ENCODE results near the gene ZBTB44.
A peak's percentile ranks its signal among the peaks of the same experiment; 100 is the strongest.

The ZBTB44 gene

DNA sequence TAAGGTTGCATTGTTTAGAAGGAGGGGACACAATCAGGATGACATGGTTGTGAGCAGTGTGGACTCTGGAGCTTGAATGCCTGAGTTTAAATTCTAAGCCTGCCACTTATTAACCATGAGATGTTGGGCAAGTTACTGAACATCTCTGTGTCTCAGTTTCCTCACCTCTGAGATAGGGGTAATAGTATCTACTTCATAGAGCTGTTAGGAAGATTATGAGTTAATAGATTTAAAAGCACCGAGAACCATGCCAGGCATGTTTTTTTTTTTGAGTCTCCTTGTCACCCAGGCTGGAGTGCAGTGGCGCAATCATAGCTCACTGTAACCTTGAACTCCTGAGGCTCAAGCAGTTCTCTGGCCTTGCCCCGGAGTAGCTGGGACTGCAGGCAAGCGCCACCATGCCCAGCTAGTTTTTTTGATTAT, 121.9 kb downstream of the ZBTB44 start:
- DNase-seq, result no peak

DNA sequence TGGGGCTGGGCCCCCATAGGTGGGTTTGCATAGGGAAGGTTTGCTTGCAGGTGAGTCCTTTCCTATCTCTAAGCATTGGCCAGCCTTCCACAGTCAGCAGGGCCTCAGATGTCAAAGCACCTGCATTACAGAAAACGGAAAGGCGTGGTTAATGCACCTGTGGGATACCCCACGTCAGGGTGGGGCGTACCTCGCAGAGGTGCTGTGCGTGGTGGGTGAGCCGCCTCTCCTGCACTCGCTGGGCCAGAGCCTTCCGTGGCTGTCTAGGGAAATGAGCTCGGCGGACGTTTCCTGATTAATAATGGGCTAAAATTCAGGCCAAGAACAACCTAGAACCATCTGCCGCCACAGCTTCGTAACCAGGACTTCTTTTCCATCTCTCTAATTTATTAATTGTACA, 122.8 kb downstream of the ZBTB44 start:
- no peak for DNase-seq

DNA sequence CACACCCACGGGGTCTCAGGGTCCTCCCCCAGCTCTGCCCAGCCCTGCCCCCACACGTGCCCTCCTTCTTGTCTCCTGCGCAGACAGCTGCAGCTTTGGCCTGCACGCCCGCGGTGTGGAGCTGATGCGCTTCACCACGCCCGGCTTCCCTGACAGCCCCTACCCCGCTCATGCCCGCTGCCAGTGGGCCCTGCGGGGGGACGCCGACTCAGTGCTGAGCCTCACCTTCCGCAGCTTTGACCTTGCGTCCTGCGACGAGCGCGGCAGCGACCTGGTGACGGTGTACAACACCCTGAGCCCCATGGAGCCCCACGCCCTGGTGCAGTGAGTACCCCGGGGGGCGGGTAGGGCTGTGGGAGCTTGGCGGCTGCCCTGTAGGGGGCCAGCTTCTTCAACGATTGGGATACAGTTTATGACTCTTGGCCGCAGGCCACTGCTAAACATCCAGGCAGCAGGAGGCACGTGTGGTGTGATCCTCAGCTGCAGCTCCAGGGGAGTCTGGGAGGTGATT, 124.3 kb downstream of the ZBTB44 start:
- peak; percentile 99 for DNase-seq

DNA sequence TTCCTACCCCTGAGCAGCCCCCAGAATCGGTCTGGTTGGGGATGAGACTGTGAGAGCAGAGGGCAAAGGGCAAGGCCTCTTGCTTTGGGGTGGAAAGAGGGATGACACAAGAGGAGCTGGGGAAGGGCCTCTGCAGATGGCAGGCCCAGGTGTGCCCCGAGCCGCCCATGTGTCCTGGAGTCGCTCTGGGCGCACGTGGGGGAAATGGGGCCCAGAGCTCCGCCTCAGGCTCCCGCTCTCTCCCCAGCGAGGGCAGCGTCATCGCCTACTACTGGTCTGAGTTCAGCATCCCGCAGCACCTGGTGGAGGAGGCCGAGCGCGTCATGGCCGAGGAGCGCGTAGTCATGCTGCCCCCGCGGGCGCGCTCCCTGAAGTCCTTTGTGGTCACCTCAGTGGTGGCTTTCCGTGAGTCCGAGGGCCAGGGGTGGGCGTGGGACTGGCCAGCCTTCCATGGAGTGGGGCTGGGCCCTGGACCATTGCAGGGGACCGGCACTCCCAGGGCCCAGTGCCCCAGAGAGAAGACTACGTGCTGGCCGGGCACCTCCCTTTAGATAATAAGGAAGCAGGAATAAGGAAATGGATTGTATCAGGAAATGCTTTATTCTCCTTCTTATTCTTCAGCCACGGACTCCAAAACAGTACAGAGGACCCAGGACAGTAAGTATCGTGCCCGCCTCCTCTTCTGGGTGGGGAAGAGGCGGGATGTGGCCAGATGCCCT, 125.1 kb downstream of the ZBTB44 start:
- no peak for DNase-seq

DNA sequence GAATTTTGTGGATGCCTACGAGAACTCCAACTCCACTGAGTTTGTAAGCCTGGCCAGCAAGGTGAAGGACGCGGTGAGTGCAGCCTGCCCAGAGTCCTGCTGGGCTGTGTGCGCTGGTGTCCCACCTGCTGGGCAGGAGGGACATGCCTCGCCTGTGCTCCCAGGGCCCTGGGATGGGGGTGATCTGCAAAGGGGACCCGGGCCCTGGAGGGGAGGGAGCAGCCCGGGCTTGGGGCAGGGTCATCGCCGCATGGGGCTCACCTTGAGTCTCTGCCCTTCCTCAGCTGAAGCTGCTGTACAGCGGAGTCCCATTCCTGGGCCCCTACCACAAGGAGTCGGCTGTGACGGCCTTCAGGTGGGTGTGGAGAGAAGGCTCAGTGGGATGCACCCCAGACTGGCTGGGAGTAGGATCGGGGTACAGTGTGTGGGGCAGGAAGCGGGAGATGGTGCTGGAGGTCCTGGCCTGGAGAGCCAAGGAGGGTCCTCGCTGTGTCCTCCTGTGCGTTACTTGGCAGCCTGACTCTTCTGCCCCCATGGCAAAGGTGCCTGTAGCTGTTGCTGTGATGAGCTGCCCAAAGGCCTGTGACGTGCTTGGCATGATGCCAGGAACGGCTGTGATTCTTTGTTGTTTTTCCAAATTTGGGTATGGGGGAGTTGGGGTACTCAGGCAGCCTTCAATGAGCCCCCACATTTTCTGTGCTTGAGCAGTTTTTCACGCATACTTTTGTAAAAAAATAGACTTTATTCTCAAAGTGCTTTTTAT, 126.0 kb downstream of the ZBTB44 start:
- DNase-seq, result no peak

DNA sequence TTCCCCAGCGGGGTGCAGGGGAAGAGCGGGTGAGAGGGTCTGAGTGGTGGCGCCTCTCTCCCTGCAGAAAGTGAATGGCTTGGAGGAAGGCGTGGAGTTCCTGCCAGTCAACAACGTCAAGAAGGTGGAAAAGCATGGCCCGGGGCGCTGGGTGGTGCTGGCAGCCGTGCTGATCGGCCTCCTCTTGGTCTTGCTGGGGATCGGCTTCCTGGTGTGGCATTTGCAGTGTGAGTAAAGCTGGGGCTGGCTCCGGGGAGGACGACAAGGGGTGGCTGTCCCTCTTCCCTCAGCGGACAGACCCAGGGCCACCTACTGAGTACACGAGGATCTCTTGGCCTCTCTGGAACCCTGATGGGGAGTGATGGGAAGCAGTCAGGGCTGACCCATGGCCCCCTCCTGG, 126.7 kb downstream of the ZBTB44 start:
- no peak for DNase-seq

DNA sequence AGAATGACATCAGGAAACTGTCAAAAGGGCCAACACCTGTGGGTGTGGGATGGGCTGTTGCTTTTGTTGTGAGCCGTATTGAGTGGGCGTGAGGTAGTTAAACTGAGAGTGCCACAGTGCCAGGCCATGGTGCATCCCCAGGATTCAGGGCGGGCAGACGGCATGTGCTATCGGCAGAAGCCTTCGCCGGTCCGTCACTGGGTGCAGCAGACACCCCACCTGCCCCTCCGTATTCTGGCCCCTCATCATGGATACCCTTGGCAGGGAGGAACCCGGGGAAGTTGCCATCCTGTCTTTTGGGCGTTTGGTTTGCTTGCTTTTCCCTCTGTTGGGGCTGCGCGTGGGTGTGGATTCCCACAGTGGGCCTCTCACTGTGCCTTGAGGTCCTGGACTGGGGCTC, 127.6 kb downstream of the ZBTB44 start:
- DNase-seq, result no peak

DNA sequence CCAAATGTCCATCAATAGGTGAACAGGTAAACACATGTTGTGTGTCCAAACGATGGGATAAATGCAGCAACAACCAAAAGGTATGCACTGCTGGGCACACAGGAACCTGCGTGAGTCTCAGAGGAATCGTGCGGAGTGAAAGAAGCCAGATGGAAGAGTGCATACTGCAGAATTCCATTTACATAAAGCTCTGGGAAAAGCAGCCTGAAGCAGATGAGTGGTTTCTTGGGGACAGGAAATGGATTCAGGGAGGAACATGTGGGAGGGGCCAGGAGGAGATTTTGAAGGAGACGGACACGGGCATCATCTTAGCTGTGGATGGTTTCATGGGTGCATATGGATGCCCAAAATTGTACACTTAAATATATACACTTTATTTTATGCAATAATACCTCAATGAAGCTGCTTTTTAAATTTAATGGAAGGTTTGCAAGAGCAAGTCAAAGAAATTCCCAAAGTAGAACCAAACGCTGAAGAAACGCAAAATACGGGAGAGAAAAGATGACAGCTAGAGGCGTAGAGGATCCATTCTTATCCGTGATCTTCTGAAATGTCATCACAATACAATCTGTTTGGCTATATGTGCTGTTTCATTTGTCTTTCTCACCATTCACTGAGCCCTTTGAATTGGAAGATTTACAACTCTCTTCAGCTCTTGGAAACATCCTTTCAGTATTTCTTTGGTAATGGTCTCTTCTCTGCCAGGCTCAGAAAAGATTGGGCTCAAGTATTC, 130.7 kb downstream of the ZBTB44 start:
- no peak for DNase-seq

DNA sequence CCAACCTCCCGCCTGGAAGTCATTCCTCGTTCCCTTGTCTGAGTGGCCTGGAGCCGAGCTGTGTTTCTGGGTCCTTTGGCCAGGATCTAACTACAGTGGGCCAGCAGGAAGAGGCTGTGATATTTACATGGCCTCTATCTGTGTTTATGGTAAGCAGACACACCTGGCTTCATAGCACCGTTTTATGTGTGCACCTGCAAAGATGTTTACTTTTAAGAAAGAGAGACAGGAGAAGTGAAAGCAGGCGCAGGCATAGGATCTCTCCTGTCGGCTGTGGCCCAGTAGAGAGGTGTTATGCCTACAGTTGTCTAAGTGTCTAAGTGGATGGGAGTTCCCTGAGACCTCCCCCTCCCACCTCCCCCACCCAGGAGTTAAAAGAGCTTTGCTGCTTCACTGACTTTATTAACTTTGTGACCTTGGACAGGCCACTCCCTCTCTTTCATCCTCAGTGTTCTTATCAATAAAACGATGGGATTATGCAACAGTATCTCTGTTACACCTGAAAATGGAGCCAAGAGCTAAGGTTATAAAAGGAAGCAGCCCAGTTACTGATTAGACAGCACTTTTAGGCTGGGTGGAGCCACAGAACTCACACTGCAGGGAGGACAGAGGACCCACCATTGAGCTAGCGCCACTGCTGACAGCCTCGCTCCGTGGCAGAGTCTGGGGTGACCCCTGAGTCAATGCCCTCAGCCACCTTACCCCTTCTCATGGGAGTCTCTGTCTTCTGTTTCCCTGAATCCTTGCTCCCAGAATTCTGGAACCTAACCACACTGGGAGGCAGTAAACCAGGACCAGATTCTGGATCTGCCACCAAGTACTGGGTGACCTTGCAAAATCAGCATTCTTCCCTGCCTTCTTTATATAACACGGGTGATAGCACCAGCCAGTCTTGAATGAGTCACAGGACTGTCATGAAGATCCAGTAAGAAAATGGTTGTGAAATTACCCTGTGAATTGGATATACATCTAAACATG, 133.1 kb downstream of the ZBTB44 start:
- DNase-seq, result peak; percentile 86

DNA sequence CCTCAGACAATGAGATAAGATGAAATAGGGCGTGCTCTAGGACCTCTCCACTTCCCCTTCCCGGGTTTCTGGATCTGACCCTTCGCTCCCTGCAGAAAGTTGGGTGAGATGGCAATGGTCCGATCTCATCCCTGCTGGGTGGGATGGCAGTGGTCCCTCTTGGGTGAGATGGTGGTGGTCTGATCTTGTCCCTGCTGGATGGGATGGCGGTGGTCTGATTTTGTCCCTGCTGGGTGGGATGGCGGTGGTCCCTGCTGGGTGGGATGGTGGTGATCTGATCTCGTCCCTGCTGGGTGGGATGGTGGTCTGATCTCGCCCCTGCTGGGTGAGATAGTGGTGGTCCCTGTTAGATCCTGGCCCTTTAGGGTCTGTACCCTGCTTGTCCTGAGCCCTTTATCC, 133.8 kb downstream of the ZBTB44 start:
- DNase-seq, result no peak

DNA sequence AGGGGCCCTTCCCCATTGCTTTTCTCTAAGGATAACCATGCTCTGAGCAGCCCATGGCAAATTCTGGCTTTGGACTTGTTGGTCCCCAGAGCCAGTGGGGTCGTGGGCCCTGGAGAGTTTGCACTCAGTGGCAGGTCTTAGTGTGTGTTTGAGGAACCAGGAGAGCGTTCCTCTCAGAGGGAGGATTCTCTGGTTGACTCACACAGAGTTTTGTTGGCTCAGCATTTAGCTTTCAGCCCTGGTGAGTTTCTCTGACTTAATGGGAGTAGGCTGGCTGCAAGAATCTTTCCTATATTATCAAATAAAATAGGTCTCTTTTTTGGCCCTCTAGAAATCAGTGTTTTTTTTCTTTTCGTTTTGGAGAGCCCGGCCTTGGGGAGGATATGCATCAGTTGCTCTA, 134.2 kb downstream of the ZBTB44 start:
- DNase-seq, result no peak

DNA sequence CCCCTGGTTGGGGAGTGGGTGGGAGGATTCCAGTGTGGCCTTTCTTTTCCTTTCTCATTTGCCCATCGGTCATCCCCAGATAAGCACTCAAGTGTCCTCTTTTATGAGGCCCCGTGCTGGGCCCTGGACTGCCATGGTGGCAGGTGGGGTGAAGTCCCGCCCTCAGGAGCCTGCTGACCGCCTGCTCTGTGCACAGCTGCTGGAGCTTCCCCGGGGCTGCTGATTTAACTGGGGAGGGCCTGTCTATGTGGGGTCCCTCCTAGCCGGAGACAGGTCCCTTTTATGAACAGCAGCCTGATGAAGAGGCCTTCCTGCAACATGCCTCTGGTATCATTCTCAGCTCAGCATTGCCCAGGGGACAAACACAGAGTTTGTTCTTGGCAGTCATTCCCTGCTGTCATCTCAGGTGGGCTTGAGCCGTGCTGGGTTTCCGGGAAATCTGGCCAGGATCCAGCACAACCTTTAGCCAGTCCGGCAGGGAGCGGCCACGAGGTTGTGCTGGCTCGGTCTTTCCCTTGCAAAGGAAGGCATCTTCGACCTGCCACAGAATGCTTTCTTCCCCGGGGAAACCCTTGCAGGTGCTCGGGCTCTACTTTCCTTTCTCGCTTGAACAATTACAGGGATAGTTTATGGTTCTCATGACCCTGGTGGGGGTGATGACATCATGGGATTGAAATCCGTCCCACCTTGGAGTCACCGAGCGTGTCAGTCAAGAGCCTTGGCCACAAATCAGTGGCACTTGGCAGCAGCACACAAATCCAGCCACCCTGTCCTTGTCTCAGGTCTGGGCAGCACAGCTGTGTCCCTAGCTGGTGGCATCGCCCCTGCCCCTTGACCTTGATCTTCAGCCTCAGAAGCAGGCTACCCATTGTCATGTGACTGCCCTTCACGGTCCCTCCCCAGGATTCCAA, 135.1 kb downstream of the ZBTB44 start:
- DNase-seq, result peak; percentile 58

DNA sequence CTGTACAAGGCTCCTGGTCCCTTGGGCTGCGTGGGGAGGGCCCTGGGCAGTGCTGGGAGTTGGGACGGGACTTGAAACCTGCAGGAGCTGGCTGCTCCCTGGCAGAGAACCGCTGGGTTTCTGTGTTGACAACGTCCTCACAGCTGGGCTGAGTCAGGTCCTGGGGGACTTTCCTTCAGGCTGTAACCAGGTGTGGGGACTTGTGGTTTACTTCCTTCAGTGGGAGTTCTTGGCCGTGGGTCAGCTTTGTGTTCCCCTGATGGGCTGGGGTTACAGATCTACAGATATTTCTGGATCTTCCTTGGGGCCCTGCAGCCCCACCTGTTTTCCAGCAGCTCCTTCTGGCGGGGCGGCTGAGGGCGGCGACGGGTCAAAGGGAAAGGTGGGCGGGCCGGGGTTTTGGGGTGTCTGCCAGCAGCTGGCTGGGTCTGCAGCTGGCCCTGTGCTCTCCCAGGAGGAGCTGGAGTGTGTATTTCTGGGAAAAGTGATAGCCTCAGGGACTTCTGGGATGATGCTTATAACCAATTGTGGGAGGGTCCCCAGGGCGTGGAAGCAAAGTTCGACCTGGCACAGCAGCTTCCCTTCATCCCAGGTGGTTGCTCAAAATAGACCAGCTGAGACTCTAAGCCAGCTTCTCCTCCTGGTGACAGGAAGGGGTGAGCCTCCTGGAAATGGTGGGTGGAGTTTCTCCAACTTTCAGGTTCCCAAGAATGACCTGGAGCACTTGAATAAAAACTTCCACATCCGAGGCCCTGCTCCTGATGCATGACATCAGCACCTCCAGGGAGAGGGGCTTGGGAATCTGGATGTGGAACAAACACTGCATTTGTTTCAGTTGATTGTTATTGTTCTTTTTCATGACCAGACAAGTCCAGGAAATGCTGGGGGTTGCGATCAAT, 136.0 kb downstream of the ZBTB44 start:
- DNase-seq, result peak; percentile 52

DNA sequence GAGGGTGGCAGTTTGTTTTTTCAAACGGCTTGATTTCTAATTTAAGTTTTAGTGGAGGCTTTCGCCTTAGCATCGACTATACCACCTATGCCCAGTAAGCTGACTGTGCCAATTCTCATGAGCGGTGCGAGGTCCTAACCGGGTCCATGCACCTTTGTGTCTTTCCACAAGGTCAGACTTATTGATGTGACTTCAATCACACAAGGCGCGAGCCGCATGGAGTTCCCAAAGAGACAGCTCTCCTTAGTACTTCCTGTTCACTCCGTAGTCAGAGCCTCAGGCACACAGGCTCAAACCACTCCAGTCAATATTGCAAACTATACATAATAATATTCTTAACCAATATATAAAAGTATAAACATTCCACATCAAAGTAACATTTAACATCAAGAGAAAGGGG, 136.9 kb downstream of the ZBTB44 start:
- no peak for DNase-seq

All from COR-L47 (cell line).